GM12878 (cell line): ENCODE measurements around the gene CLASP1. TPM values are rescaled to one million over a fixed set of nuclear protein-coding genes. Genes with fewer than 3 reads are reported as not detected.

ENCODE experiments used
- ATAC-seq: fragments of 200-7000 bp; cut with Tn5 transposase; 3 replicates; pipeline ENCODE4 v1.9.1; 2020; ENCODE audit warnings: mild to moderate bottlenecking, moderate library complexity
- BruUV-seq: library from RNA; stranded (reverse); fragments of 400-500 nt; replicated peaks from 2 replicates; lab custom pipeline; 2021; lab: Mats Ljungman, UMichigan
- CTCF ChIA-PET: fragments of 300-600 bp; sonication (Branson Sonifier 250); formaldehyde crosslinking; extraction: SDS; loops from one replicate; lab custom pipeline; 2021; ENCODE audit warnings: inconsistent platforms; lab: Yijun Ruan, JAX
- POLR2A ChIA-PET: fragments of 350-600 bp; formaldehyde crosslinking; extraction: SDS; loops from one replicate; lab custom pipeline; 2021; ENCODE audit warnings: inconsistent platforms; lab: Charles Lee
- RAD21 ChIA-PET: fragments of 300-600 bp; sonication (Branson Sonifier 250); formaldehyde crosslinking; loops from one replicate; lab custom pipeline; 2023; ENCODE audit warnings: antibody characterized with exemption; ENCODE audit not compliant: unreplicated experiment; lab: Charles Lee
- SMC1A ChIA-PET: fragments of 300-600 bp; sonication (Branson Sonifier 250); formaldehyde crosslinking; loops from one replicate; lab custom pipeline; 2023; ENCODE audit not compliant: unreplicated experiment, uncharacterized antibody; lab: Charles Lee
- DNase-seq: peaks from one replicate; pipeline ENCODE4 v3.0.0-alpha.2; 2011; ENCODE audit warnings: low read depth, low spot score
- FAIRE-seq: peaks from 3 replicates; lab custom pipeline; 2011; peaks lifted over from hg19 to GRCh38; lab: Jason Lieb, UNC
- H2AFZ ChIP-seq: 2 replicates; pipeline ENCODE4 v1.6.0; 2011; ENCODE audit warnings: low read depth, low read length, control low read depth; ENCODE audit not compliant: control insufficient read depth
- H3K27ac ChIP-seq: 2 replicates; pipeline ENCODE4 v1.5.1; 2011; ENCODE audit warnings: control low read depth; ENCODE audit not compliant: control insufficient read depth, insufficient read depth
- H3K27me3 ChIP-seq, 2 experiments: replicated peaks in 1 of 2; 2 replicates each; pipeline versions ENCODE4 v1.6.0 to v1.6.1; 2011; ENCODE audit warnings: low read length in 1 of 2; ENCODE audit not compliant: control insufficient read depth in 2 of 2, insufficient read depth in 2 of 2
- H3K36me3 ChIP-seq, 2 experiments: 2 replicates each; pipeline ENCODE4 v1.5.1; 2011; ENCODE audit warnings: low read length in 1 of 2; ENCODE audit not compliant: control insufficient read depth in 2 of 2, insufficient read depth in 2 of 2
- H3K4me1 ChIP-seq: 2 replicates; pipeline ENCODE4 v1.6.1; 2011; ENCODE audit warnings: mild to moderate bottlenecking, low read length, moderate library complexity, mixed read lengths; ENCODE audit not compliant: control insufficient read depth, insufficient read depth
- H3K4me2 ChIP-seq: 2 replicates; pipeline ENCODE4 v1.6.0; 2011; ENCODE audit warnings: control low read depth; ENCODE audit not compliant: control insufficient read depth, insufficient read depth
- H3K4me3 ChIP-seq: fragments of 200-600 bp; sonication (generic); 2 replicates; pipeline ENCODE4 v1.5.1; 2016
- H3K79me2 ChIP-seq: 2 replicates; pipeline ENCODE4 v1.6.0; 2011; ENCODE audit warnings: low read length; ENCODE audit not compliant: control insufficient read depth, insufficient read depth
- H3K9ac ChIP-seq: 2 replicates; pipeline ENCODE4 v1.8.0; 2011; ENCODE audit warnings: low read length, control low read depth, mixed read lengths; ENCODE audit not compliant: control insufficient read depth, insufficient read depth
- H3K9me3 ChIP-seq: replicated peaks from 3 replicates; pipeline ENCODE4 v1.5.1; 2011; ENCODE audit warnings: mild to moderate bottlenecking, low read length; ENCODE audit not compliant: control insufficient read depth, insufficient read depth
- H4K20me1 ChIP-seq: 2 replicates; pipeline ENCODE4 v1.6.0; 2011; ENCODE audit not compliant: control insufficient read depth, insufficient read depth
- CBFB ChIP-seq: IDR thresholded peaks from 2 replicates; pipeline ENCODE4 v1.6.1; 2016; ENCODE audit warnings: antibody characterized with exemption, low read depth
- CHD4 ChIP-seq: fragments of 200-600 bp; sonication (generic); IDR thresholded peaks from 2 replicates; pipeline ENCODE4 v1.6.1; 2016; ENCODE audit warnings: mild to moderate bottlenecking
- ELK1 ChIP-seq: IDR thresholded peaks from 2 replicates; pipeline ENCODE4 v1.6.1; 2012; ENCODE audit warnings: low read depth, low read length, improper control_type of control experiment
- ESRRA ChIP-seq: IDR thresholded peaks from 2 replicates; pipeline ENCODE4 v1.6.1; 2012; ENCODE audit warnings: mild to moderate bottlenecking, low read length, improper control_type of control experiment
- GATAD2B ChIP-seq: fragments of 450-650 bp; conservative IDR thresholded peaks from 2 replicates; pipeline ENCODE4 v1.6.1; 2017; ENCODE audit warnings: low read depth, mild to moderate bottlenecking, moderate library complexity
- KAT2A ChIP-seq: conservative IDR thresholded peaks from 2 replicates; pipeline ENCODE4 v1.6.1; 2011; ENCODE audit warnings: low read depth, low read length; ENCODE audit not compliant: control insufficient read depth
- PBX3 ChIP-seq: IDR thresholded peaks from 2 replicates; pipeline ENCODE4 v1.6.1; 2011; ENCODE audit warnings: mild to moderate bottlenecking, low read depth, low read length, moderate library complexity; ENCODE audit not compliant: insufficient replicate concordance
- RBBP5 ChIP-seq: fragments of 200-600 bp; sonication (generic); conservative IDR thresholded peaks from 2 replicates; pipeline ENCODE4 v1.6.1; 2016
- SIX5 ChIP-seq: IDR thresholded peaks from 2 replicates; pipeline ENCODE4 v1.6.1; 2011; ENCODE audit warnings: mild to moderate bottlenecking, low read depth, low read length, moderate library complexity; ENCODE audit not compliant: severe bottlenecking
- SKIL ChIP-seq: fragments of 450-650 bp; IDR thresholded peaks from 2 replicates; pipeline ENCODE4 v1.6.1; 2017; ENCODE audit warnings: mild to moderate bottlenecking, low read depth, inconsistent platforms; ENCODE audit not compliant: poor library complexity, severe bottlenecking
- SP1 ChIP-seq: IDR thresholded peaks from one replicate; pipeline ENCODE4 v1.6.1; 2011; ENCODE audit warnings: low read depth, low read length
- SPI1 ChIP-seq: IDR thresholded peaks from 2 replicates; pipeline ENCODE4 v1.6.1; 2011; ENCODE audit warnings: low read depth, mild to moderate bottlenecking, low read length, moderate library complexity, borderline replicate concordance; ENCODE audit not compliant: insufficient read depth
- SREBF1 ChIP-seq: IDR thresholded peaks from 2 replicates; pipeline ENCODE4 v1.6.1; 2012; ENCODE audit warnings: mild to moderate bottlenecking, low read length
- WGBS: methylation state at CpG from one replicate; pipeline ENCODE4 v1.1.6; 2016; ENCODE audit warnings: low lambda C conversion rate; ENCODE audit not compliant: insufficient replicate concordance, insufficient coverage; ENCODE audit errors: missing lambda C conversion rate; 5-methylcytosine and 5-hydroxymethylcytosine counted together
- in situ Hi-C: fragments of 300-500 bp; cut with MboI; formaldehyde crosslinking; loops from 9 replicates; pipeline ENCODE4 v1.14.3; 2018; ENCODE audit warnings: mixed read lengths
- intact Hi-C: fragments of 100-400 bp; cut with micrococcal nuclease; formaldehyde crosslinking; loops from one replicate; pipeline ENCODE4 v1.14.2; 2022; ENCODE audit not compliant: unreplicated experiment
- polyA plus RNA-seq, 11 experiments: library from polyadenylated mRNA; depleted of rRNA in 4 of 11; unstranded in 6 of 11; stranded (reverse) in 5 of 11; fragments of >200 nt; fragmentation: Nextera tagmentation in 4 of 11; fragmentation: Illumina TruSeq in 1 of 11; extraction: Ambion mirVana in 4 of 11; extraction: Trizol in 1 of 11; gene quantifications; 1 replicate in 1 of 11; 2 replicates in 10 of 11; pipeline versions ENCODE4 v1.2.1 to v1.2.3, GENCODE V29; 2011 to 2016; ENCODE audit warnings: inconsistent platforms in 2 of 11, missing spikeins in 2 of 11, low read depth in 1 of 11
- total RNA-seq, 4 experiments: library from RNA; depleted of rRNA in 3 of 4; stranded (reverse); fragments of >200 nt in 3 of 4; fragmentation: Illumina TruSeq in 1 of 4; extraction: Trizol in 1 of 4; gene quantifications; 2 replicates each; pipeline versions ENCODE4 v1.2.1 to v1.2.3, GENCODE V29; 2013 to 2021
- TF ChIP-seq, protein P1 (sequence below): IDR thresholded peaks from 2 replicates; pipeline ENCODE4 v1.6.1; 2011; ENCODE audit warnings: low read depth, mild to moderate bottlenecking, low read length, moderate library complexity, borderline replicate concordance; ENCODE audit errors: extremely low read depth

Gene CLASP1
- total and polyA plus RNA-seq, 10 of the 15 experiments (the other 5 are each of a cell fraction or from before 2014, with no cell fraction given): 1.4 to 62.4 (median 32.9) TPM

- intact Hi-C loops: no loop called here
- Histone ChIP-seq H3K27ac (no peak overlapping the region), H2AFZ (no peak overlapping the region), H3K4me2 (no peak overlapping the region)
- BruUV-seq: no TSS peak
- no peak for TF ChIP-seq ESRRA
- no peak for TF ChIP-seq KAT2A
- TF ChIP-seq CHD4: no peak
- TF ChIP-seq SPI1: no peak
- TF ChIP-seq SKIL: no peak
- no peak for TF ChIP-seq CBFB
- no peak for TF ChIP-seq SP1
- TF ChIP-seq GATAD2B: no peak
- no peak for TF ChIP-seq SREBF1
- no peak for TF ChIP-seq SIX5
- no peak for TF ChIP-seq RBBP5
- TF ChIP-seq PBX3: no peak
- no peak for TF ChIP-seq ELK1
- TF ChIP-seq, protein P1, sequence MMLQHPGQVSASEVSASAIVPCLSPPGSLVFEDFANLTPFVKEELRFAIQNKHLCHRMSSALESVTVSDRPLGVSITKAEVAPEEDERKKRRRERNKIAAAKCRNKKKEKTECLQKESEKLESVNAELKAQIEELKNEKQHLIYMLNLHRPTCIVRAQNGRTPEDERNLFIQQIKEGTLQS: no peak
- TF ChIP-seq, all 136 proteins: peak for 0
- ATAC-seq: no peak
- Histone ChIP-seq H3K4me1 (no peaks in the 10 kb centered on the region), H3K79me2 (no peaks in the 10 kb centered on the region), H3K4me3 (no peak overlapping the region), H3K27me3 (no peaks in the 10 kb centered on the region), H3K36me3 (peaks cover 16 to 24% of the 10 kb centered on the region in 2 experiments), H3K9me3 (no peaks in the 10 kb centered on the region), H4K20me1 (no peaks in the 10 kb centered on the region; the same call in 1 of the 2 replicates), H3K9ac (no peak overlapping the region)
- FAIRE-seq: no peak
- CTCF ChIA-PET: interaction anchor here (0.6 kb wide), 1 partner anchor 12 kb away, joined by 3 read pairs; no protein-coding TSS in a partner anchor
- POLR2A ChIA-PET: no interaction called here
- DNase-seq: no peak
- in situ Hi-C loops: no loop called here
- SMC1A ChIA-PET: interaction anchor here (1.3 kb wide), 1 partner anchor 13 kb away, joined by 3 read pairs; no protein-coding TSS in a partner anchor
- WGBS: 99% methylated on average over 5 of the region's 5 CpGs
- RAD21 ChIA-PET: no interaction called here
Measured at GRCh38 chr2:121342751-121343150, 306.5 kb downstream of the CLASP1 start.
